ENCODE measurements around the gene MAMDC2. TPM values are rescaled to one million over a fixed set of nuclear protein-coding genes. Genes with fewer than 3 reads are reported as not detected.

Gene MAMDC2
- total RNA-seq, 1 experiment from 2014 or later, result 1.2 TPM

GRCh38 chr9:70043285-70043684 lies 363 bp upstream of the MAMDC2 start (continued):
- TF ChIP-seq CTCF (IDR thresholded peaks at IDR 0.05 in 2 of 3, conservative IDR thresholded peaks at IDR 0.05 in 1 of 3; ENCODE audit: borderline replicate concordance in 1 of 3, insufficient read depth in 1 of 3, low read depth in 2 of 3, low read length in 2 of 3) (no peak), EZH2 (IDR thresholded peaks at IDR 0.05) (no peak), POLR2AphosphoS5 (IDR thresholded peaks at IDR 0.05; ENCODE audit: low read depth, low read length) (no peak), ZFX (IDR thresholded peaks at IDR 0.05) (no peak), JUND (IDR thresholded peaks at IDR 0.05) (no peak), ELF1 (IDR thresholded peaks at IDR 0.05; ENCODE audit: borderline replicate concordance, low read depth) (no peak)

GRCh38 chr9:70044490-70045307 lies 1.1 kb downstream of the MAMDC2 start:
- H3K4me1 ChIP-seq (ENCODE audit: control insufficient read depth in 1 of 2, insufficient read depth in 2 of 2, low read length in 2 of 2), result peaks cover 15 to 29% of the 10 kb centered on the region in 2 experiments; a peak in 3 of 4 replicates
- peak overlapping the region; percentile 43 to 64 for H3K4me3 ChIP-seq (replicated peaks in 1 of 2; ENCODE audit: low read depth in 1 of 2, low read length in 2 of 2)
- DNase-seq (ENCODE audit: low read depth, low spot score) (no peak), ATAC-seq (peak; percentile 78)
- peak overlapping the region; percentile 43 for H3K9ac ChIP-seq (ENCODE audit: low read length)
- no peaks in the 10 kb centered on the region for H3K36me3 ChIP-seq (ENCODE audit: control insufficient read depth in 1 of 2, insufficient read depth in 2 of 2, low read length in 2 of 2)
- no peaks in the 10 kb centered on the region for H3K27me3 ChIP-seq (ENCODE audit: insufficient read depth, low read length)
- ChIA-PET RAD21 (ENCODE audit: low non-redundant PET in 1 of 2, low total read pairs in 2 of 2, uncharacterized antibody in 2 of 2, unreplicated experiment in 2 of 2) (no interaction called here), POLR2A (no interaction called here), CTCF (interaction anchor here (0.8 to 1.2 kb wide), 3 partner anchors 9 to 69 kb away, joined by 3 read pairs; no protein-coding TSS in a partner anchor)
- H3K27ac ChIP-seq (ENCODE audit: low read depth, low read length), result no peak overlapping the region; the same call in none of the 2 replicates
- intact Hi-C loops (cut with micrococcal nuclease), result no loop called here
- no peaks in the 10 kb centered on the region for H3K9me2 ChIP-seq (ENCODE audit: insufficient read depth)
- no peaks in the 10 kb centered on the region for H3K79me2 ChIP-seq (ENCODE audit: insufficient read depth, low read length)
- H3K4me2 ChIP-seq (ENCODE audit: low read length), result peak overlapping the region; percentile 93
- H2AFZ ChIP-seq (ENCODE audit: low read depth, low read length, poor library complexity, severe bottlenecking), result peak overlapping the region; percentile 86
- BruUV-seq (replicated peaks), result no TSS peak
- H3K9me3 ChIP-seq (ENCODE audit: control insufficient read depth in 1 of 2, insufficient read depth in 1 of 2, low read depth in 1 of 2, low read length in 2 of 2), result no peaks in the 10 kb centered on the region
- H4K20me1 ChIP-seq (ENCODE audit: insufficient read depth), result no peaks in the 10 kb centered on the region
- TF ChIP-seq SRF (IDR thresholded peaks at IDR 0.05; ENCODE audit: low read depth) (no peak), POLR2AphosphoS5 (IDR thresholded peaks at IDR 0.05; ENCODE audit: low read depth, low read length) (no peak), TCF7L2 (IDR thresholded peaks at IDR 0.05; ENCODE audit: borderline replicate concordance, extremely low read depth, insufficient read depth, insufficient read length) (no peak), RAD21 (IDR thresholded peaks at IDR 0.05; ENCODE audit: low read depth) (no peak), JUND (IDR thresholded peaks at IDR 0.05) (peak; percentile 9; the same call in 1 of the 2 replicates), SIN3A (IDR thresholded peaks at IDR 0.05; ENCODE audit: low read depth) (peak; percentile 23; the same call in 1 of the 2 replicates), ZBTB33 (IDR thresholded peaks at IDR 0.05; ENCODE audit: extremely low read depth, insufficient replicate concordance, low read length) (no peak), CTCF (IDR thresholded peaks at IDR 0.05 in 2 of 3, conservative IDR thresholded peaks at IDR 0.05 in 1 of 3; ENCODE audit: borderline replicate concordance in 1 of 3, insufficient read depth in 1 of 3, low read depth in 2 of 3, low read length in 2 of 3) (no peak), ZFX (IDR thresholded peaks at IDR 0.05) (no peak), CEBPB (IDR thresholded peaks at IDR 0.05; ENCODE audit: low read depth) (no peak), MAX (IDR thresholded peaks at IDR 0.05) (peak; percentile 43; the same call in 1 of the 2 replicates)

Measured in HCT116 (cell line).